IMR-90 (cell line): ENCODE results near the gene GLIS1. TPM values are rescaled to one million over a fixed set of nuclear protein-coding genes. Genes with fewer than 3 reads are reported as not detected.

Experiments
- ATAC-seq: fragments of 200-7000 bp; cut with Tn5 transposase; 2 replicates; pipeline ENCODE4 v1.9.1; 2020; ENCODE audit warnings: low read depth, mild to moderate bottlenecking, moderate library complexity
- BruUV-seq: library from RNA; stranded (reverse); fragments of 400-500 nt; replicated peaks from 2 replicates; lab custom pipeline; 2021; lab: Mats Ljungman, UMichigan
- CTCF ChIA-PET: fragments of 300-600 bp; formaldehyde crosslinking; extraction: SDS; loops from one replicate; lab custom pipeline; 2021; ENCODE audit warnings: antibody characterized with exemption; lab: Yijun Ruan, JAX
- POLR2A ChIA-PET: fragments of 300-600 bp; sonication (Branson Sonifier 250); formaldehyde crosslinking; loops from one replicate; lab custom pipeline; 2022; ENCODE audit warnings: antibody characterized with exemption; ENCODE audit not compliant: unreplicated experiment; lab: Charles Lee
- DNase-seq: peaks from one replicate; pipeline ENCODE4 v3.0.0; 2013
- H2AFZ ChIP-seq: replicated peaks from 2 replicates; pipeline ENCODE3; 2013; ENCODE audit warnings: low read length, mild to moderate bottlenecking; ENCODE audit not compliant: poor library complexity
- H2AK5ac ChIP-seq: 2 replicates; pipeline ENCODE4 v1.6.1; 2013; ENCODE audit warnings: low read depth, low read length, inconsistent platforms
- H2AK9ac ChIP-seq: replicated peaks from 2 replicates; pipeline ENCODE3; 2013; ENCODE audit warnings: mild to moderate bottlenecking, low read depth, low read length, moderate library complexity; ENCODE audit not compliant: poor library complexity
- H2BK120ac ChIP-seq: 2 replicates; pipeline ENCODE4 v1.6.1; 2013; ENCODE audit warnings: low read depth, low read length, inconsistent platforms
- H2BK15ac ChIP-seq: 3 replicates; pipeline ENCODE4 v1.6.1; 2013; ENCODE audit warnings: low read depth, low read length, inconsistent platforms
- H2BK20ac ChIP-seq: 2 replicates; pipeline ENCODE4 v1.6.1; 2013; ENCODE audit warnings: low read depth, mild to moderate bottlenecking, inconsistent platforms, low read length, moderate library complexity
- H2BK5ac ChIP-seq: 2 replicates; pipeline ENCODE4 v1.6.1; 2013; ENCODE audit warnings: mild to moderate bottlenecking, low read depth, low read length, inconsistent platforms; ENCODE audit not compliant: poor library complexity, severe bottlenecking
- H3K14ac ChIP-seq: replicated peaks from 2 replicates; pipeline ENCODE4 v1.6.1; 2013; ENCODE audit warnings: low read depth, low read length, inconsistent platforms
- H3K18ac ChIP-seq: 2 replicates; pipeline ENCODE4 v1.6.1; 2013; ENCODE audit warnings: low read depth, low read length, control low read depth
- H3K23ac ChIP-seq: 2 replicates; pipeline ENCODE4 v1.6.1; 2013; ENCODE audit warnings: low read depth, low read length, inconsistent platforms
- H3K27ac ChIP-seq: 2 replicates; pipeline ENCODE4 v1.5.1; 2013; ENCODE audit warnings: mild to moderate bottlenecking, control low read depth, low read length; ENCODE audit not compliant: insufficient read depth
- H3K27me3 ChIP-seq: 2 replicates; pipeline ENCODE4 v1.6.1; 2013; ENCODE audit warnings: low read length; ENCODE audit not compliant: control insufficient read depth, insufficient read depth
- H3K36me3 ChIP-seq: 2 replicates; pipeline ENCODE4 v1.6.1; 2013; ENCODE audit warnings: low read length, mixed read lengths; ENCODE audit not compliant: control insufficient read depth, insufficient read depth
- H3K4ac ChIP-seq: 2 replicates; pipeline ENCODE4 v1.6.1; 2013; ENCODE audit warnings: low read depth, low read length, inconsistent platforms
- H3K4me1 ChIP-seq: 2 replicates; pipeline ENCODE4 v1.6.1; 2013; ENCODE audit warnings: low read length, mixed read lengths; ENCODE audit not compliant: control insufficient read depth, insufficient read depth
- H3K4me2 ChIP-seq: 2 replicates; pipeline ENCODE4 v1.6.1; 2013; ENCODE audit warnings: low read depth, mild to moderate bottlenecking, control low read depth, low read length, moderate library complexity
- H3K4me3 ChIP-seq: 2 replicates; pipeline ENCODE4 v1.5.1; 2013; ENCODE audit warnings: low read depth, mild to moderate bottlenecking, control low read depth, low read length, moderate library complexity; ENCODE audit not compliant: insufficient read depth
- H3K56ac ChIP-seq: 2 replicates; pipeline ENCODE4 v1.6.1; 2013; ENCODE audit warnings: low read length, inconsistent platforms; ENCODE audit not compliant: insufficient read depth; ENCODE audit errors: extremely low read depth
- H3K79me1 ChIP-seq, 2 experiments: 2 replicates each; pipeline ENCODE4 v1.6.1; 2013; ENCODE audit warnings: low read length in 2 of 2, inconsistent platforms in 1 of 2, low read depth in 1 of 2
- H3K9ac ChIP-seq: 2 replicates; pipeline ENCODE4 v1.6.1; 2013; ENCODE audit warnings: low read depth, low read length, control low read depth
- H3K9me1 ChIP-seq: 2 replicates; pipeline ENCODE4 v1.6.1; 2013; ENCODE audit warnings: low read length, inconsistent platforms; ENCODE audit not compliant: insufficient read depth
- H3K9me3 ChIP-seq: 2 replicates; pipeline ENCODE4 v1.6.1; 2013; ENCODE audit warnings: low read length; ENCODE audit not compliant: control insufficient read depth, insufficient read depth
- H4K20me1 ChIP-seq: 2 replicates; pipeline ENCODE4 v1.6.1; 2013; ENCODE audit warnings: low read length, inconsistent platforms; ENCODE audit not compliant: insufficient read depth
- H4K5ac ChIP-seq: 2 replicates; pipeline ENCODE4 v1.6.1; 2013; ENCODE audit warnings: mild to moderate bottlenecking, low read depth, low read length, control low read depth
- H4K8ac ChIP-seq, 2 experiments: 2 replicates each; pipeline ENCODE4 v1.6.1; 2013; ENCODE audit warnings: low read depth in 2 of 2, low read length in 2 of 2, control low read depth in 1 of 2, inconsistent platforms in 1 of 2
- H4K91ac ChIP-seq: 2 replicates; pipeline ENCODE4 v1.6.1; 2013; ENCODE audit warnings: low read depth, low read length, inconsistent platforms; ENCODE audit not compliant: insufficient read depth
- CEBPB ChIP-seq: IDR thresholded peaks from 2 replicates; pipeline ENCODE4 v1.6.1; 2012; ENCODE audit warnings: low read depth, low read length, improper control_type of control experiment
- MXI1 ChIP-seq: IDR thresholded peaks from 2 replicates; pipeline ENCODE4 v1.6.1; 2012; ENCODE audit warnings: low read depth, mild to moderate bottlenecking, low read length, moderate library complexity, borderline replicate concordance
- POLR2A ChIP-seq: IDR thresholded peaks from 2 replicates; pipeline ENCODE4 v1.6.1; 2012; ENCODE audit warnings: mild to moderate bottlenecking, low read depth, low read length
- WGBS, 2 experiments: methylation state at CpG; one replicate each; pipeline versions ENCODE4 v1.1.5 to v1.1.7; 2013; ENCODE audit warnings: missing lambda C conversion rate in 2 of 2; ENCODE audit not compliant: insufficient read length in 1 of 2; ENCODE audit errors: extremely low coverage in 2 of 2; 5-methylcytosine and 5-hydroxymethylcytosine counted together
- dilution Hi-C: fragments of 300-500 bp; cut with HindIII; formaldehyde crosslinking; loops from one replicate; pipeline ENCODE4 v1.14.3; 2018; ENCODE audit warnings: low sequenced_read_pairs; ENCODE audit not compliant: unreplicated experiment
- in situ Hi-C: fragments of 300-500 bp; cut with MboI; formaldehyde crosslinking; loops from 3 replicates; pipeline ENCODE4 v1.14.3; 2019; ENCODE audit warnings: low sequenced_read_pairs, inconsistent platforms, mixed read lengths
- intact Hi-C: fragments of 100-400 bp; cut with micrococcal nuclease; formaldehyde crosslinking; loops from 2 replicates; pipeline ENCODE4 v1.10.0; 2022
- polyA plus RNA-seq, 3 experiments: library from polyadenylated mRNA; depleted of rRNA; stranded (reverse); fragments of >200 nt; gene quantifications; 2 replicates each; pipeline ENCODE4 v1.2.3, GENCODE V29; 2012; ENCODE audit warnings: low replicate concordance in 1 of 3
- total RNA-seq: library from RNA; depleted of rRNA; stranded (reverse); fragments of >200 nt; gene quantifications from 2 replicates; pipeline ENCODE4 v1.2.3, GENCODE V29; 2012

GLIS1 gene
- total and polyA plus RNA-seq, 2 of the 4 experiments (the other 2 are of a cell fraction): 0.18 to 2.3 TPM

DNA sequence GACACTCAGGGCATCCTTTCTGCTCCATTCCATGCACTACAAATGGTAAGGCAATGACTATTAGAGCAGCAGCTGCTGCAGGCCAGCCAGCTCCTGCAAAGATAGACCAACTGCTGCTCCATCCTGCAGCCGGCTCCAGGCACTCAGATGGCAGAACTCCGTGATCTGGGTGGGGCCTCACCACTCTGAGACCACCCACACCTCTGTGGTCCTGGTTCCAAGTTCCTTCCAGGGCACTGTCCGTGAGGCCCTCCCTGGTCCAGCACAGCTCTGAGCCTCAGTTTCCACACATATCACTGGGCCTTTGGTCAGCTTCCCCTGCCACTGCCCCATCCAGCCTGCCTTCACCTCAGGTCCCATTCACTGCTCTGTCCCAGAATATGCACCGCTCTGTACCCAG lies 165.0 kb downstream of the GLIS1 start:
- in situ Hi-C loops (no loop called here), dilution Hi-C loops (no loop called here), intact Hi-C loops (no loop called here)
- peaks cover 15% of the 10 kb centered on the region for H3K9me1 ChIP-seq
- no peak overlapping the region for H2BK5ac ChIP-seq
- no peak overlapping the region for H2BK20ac ChIP-seq
- H3K56ac ChIP-seq: no peak overlapping the region
- no peak overlapping the region; the same call in 1 of the 2 replicates for H3K4ac ChIP-seq
- no peak overlapping the region for H4K8ac ChIP-seq
- H3K79me1 ChIP-seq: no peaks in the 10 kb centered on the region
- H3K23ac ChIP-seq: no peak overlapping the region
- H3K4me2 ChIP-seq: no peak overlapping the region
- no peak overlapping the region for H3K4me3 ChIP-seq
- H4K5ac ChIP-seq: no peak overlapping the region
- H4K20me1 ChIP-seq: peaks cover 4% of the 10 kb centered on the region; the same call in 1 of the 2 replicates
- no peak overlapping the region for H2AFZ ChIP-seq
- DNase-seq (no peak), ATAC-seq (no peak)
- no peak overlapping the region for H3K27ac ChIP-seq
- H2BK120ac ChIP-seq: no peak overlapping the region
- no TSS peak for BruUV-seq
- H2BK15ac ChIP-seq: no peak overlapping the region
- no peaks in the 10 kb centered on the region for H3K27me3 ChIP-seq
- H3K14ac ChIP-seq: no peak overlapping the region
- no peaks in the 10 kb centered on the region for H3K9me3 ChIP-seq
- H4K91ac ChIP-seq: no peak overlapping the region
- no peak overlapping the region for H2AK5ac ChIP-seq
- H3K36me3 ChIP-seq: no peaks in the 10 kb centered on the region
- peaks cover 12% of the 10 kb centered on the region for H3K4me1 ChIP-seq
- ChIA-PET CTCF (no interaction called here), POLR2A (no interaction called here)
- no peak overlapping the region for H3K18ac ChIP-seq
- no peak overlapping the region for H2AK9ac ChIP-seq
- TF ChIP-seq MXI1 (no peak), CEBPB (no peak), POLR2A (no peak)
- 81% methylated on average over 3 of the region's 4 CpGs; no CpG with 5 or more reads in 1 of the 2 experiments for WGBS, 2 experiments
- H3K9ac ChIP-seq: no peak overlapping the region
